ENCODE measurements around the gene ABCA7.

Gene ABCA7

GRCh38 chr19:1002600-1002999 is 37.3 kb upstream of the ABCA7 start:
- H3K79me1 ChIP-seq (replicated peaks; ENCODE audit: low read length, poor library complexity, severe bottlenecking), result no peaks in the 10 kb centered on the region
- H3K4me1 ChIP-seq (ENCODE audit: control insufficient read depth, insufficient read depth, low read depth, low read length), result peaks cover 8% of the 10 kb centered on the region
- H3K18ac ChIP-seq (ENCODE audit: low read depth in 1 of 2, low read length in 2 of 2), result no peak overlapping the region
- no peak overlapping the region for H4K91ac ChIP-seq (ENCODE audit: low read length)
- WGBS, result 67% methylated on average over 4 of the region's 4 CpGs
- peaks cover 0 to 14% of the 10 kb centered on the region in 2 experiments for H3K36me3 ChIP-seq (ENCODE audit: control insufficient read depth in 1 of 2, insufficient read depth in 2 of 2, low read depth in 1 of 2, low read length in 2 of 2)
- peaks cover 28 to 56% of the 10 kb centered on the region in 2 experiments for H3K27me3 ChIP-seq (ENCODE audit: control insufficient read depth in 1 of 2, insufficient read depth in 1 of 2, low read length in 2 of 2)
- no peak overlapping the region for H3K23ac ChIP-seq (ENCODE audit: low read length in 2 of 2)
- no peak overlapping the region for H3K4me3 ChIP-seq (ENCODE audit: insufficient read depth in 1 of 2, low read depth in 1 of 2, low read length in 2 of 2)
- no peak overlapping the region for H3K27ac ChIP-seq (ENCODE audit: low read length, poor library complexity, severe bottlenecking)
- no peak overlapping the region for H2AK5ac ChIP-seq (ENCODE audit: low read length, severe bottlenecking)
- H3K4ac ChIP-seq (ENCODE audit: low read depth in 1 of 2, low read length in 2 of 2), result no peak overlapping the region
- no peak overlapping the region for H3K9ac ChIP-seq (ENCODE audit: low read length)
- no peak overlapping the region for H2BK12ac ChIP-seq (ENCODE audit: low read length in 2 of 2)
- H3K9me3 ChIP-seq (ENCODE audit: control insufficient read depth, low read length), result no peaks in the 10 kb centered on the region
- no peak overlapping the region for H4K8ac ChIP-seq (ENCODE audit: low read length)
- no peak overlapping the region for H2AFZ ChIP-seq (ENCODE audit: low read depth, low read length)
- no peak for DNase-seq
- no peak overlapping the region for H2BK120ac ChIP-seq (ENCODE audit: low read depth, low read length)
- no peak overlapping the region for H2BK15ac ChIP-seq (ENCODE audit: low read depth, poor library complexity, severe bottlenecking)
- H3K14ac ChIP-seq (ENCODE audit: low read length in 2 of 2), result no peak overlapping the region
- H3K4me2 ChIP-seq (ENCODE audit: low read length, poor library complexity, severe bottlenecking), result no peak overlapping the region
- H2BK5ac ChIP-seq (ENCODE audit: low read depth, low read length, poor library complexity, severe bottlenecking), result no peak overlapping the region

GRCh38 chr19:1003283-1003682 is 36.6 kb upstream of the ABCA7 start:
- Histone ChIP-seq H3K36me3 (ENCODE audit: control insufficient read depth in 1 of 2, insufficient read depth in 2 of 2, low read depth in 1 of 2, low read length in 2 of 2) (peaks cover 0 to 20% of the 10 kb centered on the region in 2 experiments), H2AFZ (ENCODE audit: low read depth, low read length) (no peak overlapping the region), H3K4me1 (ENCODE audit: control insufficient read depth, insufficient read depth, low read depth, low read length) (peaks cover 8% of the 10 kb centered on the region), H3K18ac (ENCODE audit: low read depth in 1 of 2, low read length in 2 of 2) (no peak overlapping the region), H3K9me3 (ENCODE audit: control insufficient read depth, low read length) (no peaks in the 10 kb centered on the region), H4K8ac (ENCODE audit: low read length) (no peak overlapping the region), H3K27ac (ENCODE audit: low read length, poor library complexity, severe bottlenecking) (no peak overlapping the region), H4K91ac (ENCODE audit: low read length) (no peak overlapping the region), H3K9ac (ENCODE audit: low read length) (no peak overlapping the region), H3K4me3 (ENCODE audit: insufficient read depth in 1 of 2, low read depth in 1 of 2, low read length in 2 of 2) (no peak overlapping the region), H3K23ac (ENCODE audit: low read length in 2 of 2) (no peak overlapping the region), H3K4ac (ENCODE audit: low read depth in 1 of 2, low read length in 2 of 2) (no peak overlapping the region), H2BK15ac (ENCODE audit: low read depth, poor library complexity, severe bottlenecking) (peak overlapping the region; percentile 49), H3K79me1 (replicated peaks; ENCODE audit: low read length, poor library complexity, severe bottlenecking) (no peaks in the 10 kb centered on the region), H2AK5ac (ENCODE audit: low read length, severe bottlenecking) (no peak overlapping the region), H2BK12ac (ENCODE audit: low read length in 2 of 2) (no peak overlapping the region), H3K14ac (ENCODE audit: low read length in 2 of 2) (no peak overlapping the region), H3K4me2 (ENCODE audit: low read length, poor library complexity, severe bottlenecking) (no peak overlapping the region), H2BK120ac (ENCODE audit: low read depth, low read length) (no peak overlapping the region), H3K27me3 (ENCODE audit: control insufficient read depth in 1 of 2, insufficient read depth in 1 of 2, low read length in 2 of 2) (peaks cover 22 to 49% of the 10 kb centered on the region in 2 experiments), H2BK5ac (ENCODE audit: low read depth, low read length, poor library complexity, severe bottlenecking) (no peak overlapping the region)
- WGBS, result 89% methylated on average over 37 of the region's 37 CpGs
- DNase-seq, result no peak

- Histone ChIP-seq H2AK5ac (ENCODE audit: low read length, severe bottlenecking) (no peak overlapping the region), H3K4me3 (ENCODE audit: insufficient read depth in 1 of 2, low read depth in 1 of 2, low read length in 2 of 2) (no peak overlapping the region), H3K27me3 (ENCODE audit: control insufficient read depth in 1 of 2, insufficient read depth in 1 of 2, low read length in 2 of 2) (peaks cover 14 to 39% of the 10 kb centered on the region in 2 experiments), H3K4ac (ENCODE audit: low read depth in 1 of 2, low read length in 2 of 2) (no peak overlapping the region), H3K4me2 (ENCODE audit: low read length, poor library complexity, severe bottlenecking) (no peak overlapping the region), H4K8ac (ENCODE audit: low read length) (no peak overlapping the region), H3K14ac (ENCODE audit: low read length in 2 of 2) (no peak overlapping the region), H3K23ac (ENCODE audit: low read length in 2 of 2) (no peak overlapping the region), H2BK15ac (ENCODE audit: low read depth, poor library complexity, severe bottlenecking) (no peak overlapping the region), H3K9ac (ENCODE audit: low read length) (no peak overlapping the region), H3K4me1 (ENCODE audit: control insufficient read depth, insufficient read depth, low read depth, low read length) (peaks cover 8% of the 10 kb centered on the region), H2BK5ac (ENCODE audit: low read depth, low read length, poor library complexity, severe bottlenecking) (no peak overlapping the region), H3K18ac (ENCODE audit: low read depth in 1 of 2, low read length in 2 of 2) (no peak overlapping the region), H3K27ac (ENCODE audit: low read length, poor library complexity, severe bottlenecking) (no peak overlapping the region), H3K9me3 (ENCODE audit: control insufficient read depth, low read length) (no peaks in the 10 kb centered on the region), H2AFZ (ENCODE audit: low read depth, low read length) (no peak overlapping the region), H4K91ac (ENCODE audit: low read length) (no peak overlapping the region), H3K36me3 (ENCODE audit: control insufficient read depth in 1 of 2, insufficient read depth in 2 of 2, low read depth in 1 of 2, low read length in 2 of 2) (peaks cover 0 to 30% of the 10 kb centered on the region in 2 experiments), H3K79me1 (replicated peaks; ENCODE audit: low read length, poor library complexity, severe bottlenecking) (peaks cover 1% of the 10 kb centered on the region), H2BK12ac (ENCODE audit: low read length in 2 of 2) (no peak overlapping the region), H2BK120ac (ENCODE audit: low read depth, low read length) (no peak overlapping the region)
- DNase-seq, result no peak
- WGBS, result 81% methylated on average over 32 of the region's 32 CpGs
These were observed 35.6 kb upstream of the ABCA7 start for GRCh38 chr19:1004204-1004802.

- H4K91ac ChIP-seq (ENCODE audit: low read length), result no peak overlapping the region
- 92% methylated on average over 62 of the region's 70 CpGs for WGBS
- H2BK15ac ChIP-seq (ENCODE audit: low read depth, poor library complexity, severe bottlenecking), result no peak overlapping the region
- no peak overlapping the region for H4K8ac ChIP-seq (ENCODE audit: low read length)
- no peak overlapping the region for H3K14ac ChIP-seq (ENCODE audit: low read length in 2 of 2)
- no peak overlapping the region for H2BK12ac ChIP-seq (ENCODE audit: low read length in 2 of 2)
- H3K9ac ChIP-seq (ENCODE audit: low read length), result no peak overlapping the region
- no peaks in the 10 kb centered on the region for H3K9me3 ChIP-seq (ENCODE audit: control insufficient read depth, low read length)
- no peak overlapping the region for H3K4me2 ChIP-seq (ENCODE audit: low read length, poor library complexity, severe bottlenecking)
- no peak overlapping the region for H3K27ac ChIP-seq (ENCODE audit: low read length, poor library complexity, severe bottlenecking)
- H3K4me3 ChIP-seq (ENCODE audit: insufficient read depth in 1 of 2, low read depth in 1 of 2, low read length in 2 of 2), result peak overlapping the region in 1 of 2 experiments; percentile 9
- H2AK5ac ChIP-seq (ENCODE audit: low read length, severe bottlenecking), result no peak overlapping the region
- H3K23ac ChIP-seq (ENCODE audit: low read length in 2 of 2), result no peak overlapping the region
- peaks cover 11% of the 10 kb centered on the region for H3K4me1 ChIP-seq (ENCODE audit: control insufficient read depth, insufficient read depth, low read depth, low read length)
- no peak overlapping the region for H2BK5ac ChIP-seq (ENCODE audit: low read depth, low read length, poor library complexity, severe bottlenecking)
- no peak overlapping the region for H2AFZ ChIP-seq (ENCODE audit: low read depth, low read length)
- DNase-seq, result no peak
- H2BK120ac ChIP-seq (ENCODE audit: low read depth, low read length), result no peak overlapping the region
- H3K36me3 ChIP-seq (ENCODE audit: control insufficient read depth in 1 of 2, insufficient read depth in 2 of 2, low read depth in 1 of 2, low read length in 2 of 2), result peaks cover 7 to 37% of the 10 kb centered on the region in 2 experiments
- H3K27me3 ChIP-seq (ENCODE audit: control insufficient read depth in 1 of 2, insufficient read depth in 1 of 2, low read length in 2 of 2), result peaks cover 11 to 36% of the 10 kb centered on the region in 2 experiments
- no peak overlapping the region for H3K4ac ChIP-seq (ENCODE audit: low read depth in 1 of 2, low read length in 2 of 2)
- H3K79me1 ChIP-seq (replicated peaks; ENCODE audit: low read length, poor library complexity, severe bottlenecking), result peaks cover 5% of the 10 kb centered on the region
- H3K18ac ChIP-seq (ENCODE audit: low read depth in 1 of 2, low read length in 2 of 2), result no peak overlapping the region
These were observed 34.9 kb upstream of the ABCA7 start for GRCh38 chr19:1004803-1005664.

Measured in mesenchymal stem cell (in vitro differentiated cells and primary cell).